ENCODE results near the gene C5orf63. TPM values are rescaled to one million over a fixed set of nuclear protein-coding genes. Genes with fewer than 3 reads are reported as not detected.
A peak's percentile ranks its signal among the peaks of the same experiment; 100 is the strongest.
"Not testable (repeated sequence)": the region's sequence is repeated elsewhere in the genome, so short reads cannot be mapped to it uniquely, and the experiment has no call there.

The C5orf63 gene
- total RNA-seq, 1 donor: 4.0 TPM

- H3K4me3 ChIP-seq (ENCODE audit: low read depth, low read length): no peak overlapping the region
- DNase-seq (ENCODE audit: low read depth): no peak
- TF ChIP-seq, protein P1, sequence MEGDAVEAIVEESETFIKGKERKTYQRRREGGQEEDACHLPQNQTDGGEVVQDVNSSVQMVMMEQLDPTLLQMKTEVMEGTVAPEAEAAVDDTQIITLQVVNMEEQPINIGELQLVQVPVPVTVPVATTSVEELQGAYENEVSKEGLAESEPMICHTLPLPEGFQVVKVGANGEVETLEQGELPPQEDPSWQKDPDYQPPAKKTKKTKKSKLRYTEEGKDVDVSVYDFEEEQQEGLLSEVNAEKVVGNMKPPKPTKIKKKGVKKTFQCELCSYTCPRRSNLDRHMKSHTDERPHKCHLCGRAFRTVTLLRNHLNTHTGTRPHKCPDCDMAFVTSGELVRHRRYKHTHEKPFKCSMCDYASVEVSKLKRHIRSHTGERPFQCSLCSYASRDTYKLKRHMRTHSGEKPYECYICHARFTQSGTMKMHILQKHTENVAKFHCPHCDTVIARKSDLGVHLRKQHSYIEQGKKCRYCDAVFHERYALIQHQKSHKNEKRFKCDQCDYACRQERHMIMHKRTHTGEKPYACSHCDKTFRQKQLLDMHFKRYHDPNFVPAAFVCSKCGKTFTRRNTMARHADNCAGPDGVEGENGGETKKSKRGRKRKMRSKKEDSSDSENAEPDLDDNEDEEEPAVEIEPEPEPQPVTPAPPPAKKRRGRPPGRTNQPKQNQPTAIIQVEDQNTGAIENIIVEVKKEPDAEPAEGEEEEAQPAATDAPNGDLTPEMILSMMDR (IDR thresholded peaks at IDR 0.05; ENCODE audit: insufficient read depth, low read length): no peak
These were observed 63.5 kb downstream of the C5orf63 start for GRCh38 chr5:127009784-127010183.

GRCh38 chr5:127008300-127008975 lies 64.9 kb downstream of the C5orf63 start:
- no peak overlapping the region for H3K4me3 ChIP-seq (ENCODE audit: low read depth, low read length)
- TF ChIP-seq, protein P1 (IDR thresholded peaks at IDR 0.05; ENCODE audit: insufficient read depth, low read length): no peak
- no peak for DNase-seq (ENCODE audit: low read depth)

- DNase-seq (ENCODE audit: low read depth): no peak
- TF ChIP-seq, protein P1 (IDR thresholded peaks at IDR 0.05; ENCODE audit: insufficient read depth, low read length): no peak
- H3K4me3 ChIP-seq (ENCODE audit: low read depth, low read length): no peak overlapping the region
These were observed 65.8 kb downstream of the C5orf63 start for GRCh38 chr5:127007522-127007921.

GRCh38 chr5:127006744-127007143 lies 66.6 kb downstream of the C5orf63 start:
- TF ChIP-seq, protein P1 (IDR thresholded peaks at IDR 0.05; ENCODE audit: insufficient read depth, low read length): no peak
- H3K4me3 ChIP-seq (ENCODE audit: low read depth, low read length): no peak overlapping the region
- peak; percentile 56 for DNase-seq (ENCODE audit: low read depth)

GRCh38 chr5:127005282-127005681 lies 68.0 kb downstream of the C5orf63 start:
- H3K4me3 ChIP-seq (ENCODE audit: low read depth, low read length); DNase-seq (ENCODE audit: low read depth): not testable (repeated sequence)

GRCh38 chr5:127004721-127005120 lies 68.6 kb downstream of the C5orf63 start:
- H3K4me3 ChIP-seq (ENCODE audit: low read depth, low read length): no peak overlapping the region
- TF ChIP-seq, protein P1 (IDR thresholded peaks at IDR 0.05; ENCODE audit: insufficient read depth, low read length): no peak
- DNase-seq (ENCODE audit: low read depth): no peak

GRCh38 chr5:127003798-127004495 lies 69.4 kb downstream of the C5orf63 start:
- no peak overlapping the region for H3K4me3 ChIP-seq (ENCODE audit: low read depth, low read length)
- no peak for DNase-seq (ENCODE audit: low read depth)
- TF ChIP-seq, protein P1 (IDR thresholded peaks at IDR 0.05; ENCODE audit: insufficient read depth, low read length): no peak

All from fibroblast of the aortic adventitia (primary cell).